ENCODE results near the gene ZNF511. TPM values are rescaled to one million over a fixed set of nuclear protein-coding genes. Genes with fewer than 3 reads are reported as not detected.

The ZNF511 gene
- total RNA-seq, 2 experiments from 2014 or later, result 38.1 to 40.9 TPM

DNA sequence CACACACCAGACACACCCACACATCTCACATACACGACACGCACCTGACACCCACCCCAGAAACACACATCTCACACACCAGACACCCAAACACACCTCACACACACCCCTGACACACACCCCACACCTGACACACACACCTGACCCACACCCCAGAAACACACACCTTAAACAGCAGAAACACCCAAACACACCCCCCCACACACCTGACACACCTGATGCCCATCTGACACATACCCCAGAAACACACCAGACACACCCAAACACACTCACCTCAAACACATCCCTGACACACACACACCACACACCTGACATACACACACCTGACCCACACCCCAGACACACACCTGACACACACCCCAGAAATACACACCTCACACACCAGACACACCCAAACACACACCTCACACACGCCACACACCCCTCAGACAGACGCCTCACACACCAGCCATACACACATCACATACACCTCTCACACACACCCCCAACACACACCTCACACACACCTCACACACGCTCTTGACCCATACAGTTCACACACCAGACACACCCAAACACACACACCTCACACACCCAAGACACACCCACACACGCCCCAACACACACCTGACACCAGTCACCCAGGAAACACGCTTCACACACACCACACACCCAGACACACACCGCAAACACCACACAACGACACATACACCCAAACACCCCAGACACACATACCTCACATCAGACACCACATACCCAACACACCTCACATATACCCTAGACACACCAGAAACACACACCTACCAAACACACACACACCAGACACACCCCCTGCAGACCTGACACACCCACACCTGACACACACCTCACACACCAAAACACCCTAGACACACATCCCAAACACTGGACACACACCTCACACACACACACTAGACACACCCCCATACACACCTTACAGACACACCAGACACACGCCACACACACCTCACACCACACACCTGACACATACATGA, 29.7 kb downstream of the ZNF511 start:
- Histone ChIP-seq H3K4me1 (ENCODE audit: insufficient read depth, low read length) (peaks cover 41% of the 10 kb centered on the region), H3K9me3 (ENCODE audit: control insufficient read depth in 1 of 2, insufficient read depth in 1 of 2, low read length in 2 of 2) (peaks cover 0 to 13% of the 10 kb centered on the region in 2 experiments), H3K27ac (ENCODE audit: low read depth in 1 of 2, low read length in 2 of 2) (no peak overlapping the region), H3K27me3 (ENCODE audit: control insufficient read depth in 1 of 2, insufficient read depth in 2 of 2, low read length in 2 of 2) (peaks cover 8 to 10% of the 10 kb centered on the region in 2 experiments), H3K36me3 (ENCODE audit: insufficient read depth, low read length) (no peaks in the 10 kb centered on the region), H3K4me3 (ENCODE audit: low read length) (no peak overlapping the region)
- ATAC-seq (ENCODE audit: poor library complexity) (no peak), DNase-seq (no peak)
- intact Hi-C loops (cut with DNase I, micrococcal nuclease), result loop anchor here (5.0 kb wide), 2 partner anchors 34 to 54 kb away; partner anchors contain the start of genes ECHS1 (in 1 of the 2) and MTG1 (in 1 of the 2)
- Mint-ChIP-seq H3K27ac (no peak overlapping the region), H3K4me3 (no peak overlapping the region), H3K27me3 (peaks cover 13% of the 10 kb centered on the region), H3K4me1 (ENCODE audit: low read depth) (no peaks in the 10 kb centered on the region), H3K9me3 (no peaks in the 10 kb centered on the region), H3K36me3 (ENCODE audit: low read depth) (no peaks in the 10 kb centered on the region)
- POLR2A ChIA-PET, result no interaction called here
- CTCF ChIA-PET, result no interaction called here
- TF ChIP-seq, protein P1, sequence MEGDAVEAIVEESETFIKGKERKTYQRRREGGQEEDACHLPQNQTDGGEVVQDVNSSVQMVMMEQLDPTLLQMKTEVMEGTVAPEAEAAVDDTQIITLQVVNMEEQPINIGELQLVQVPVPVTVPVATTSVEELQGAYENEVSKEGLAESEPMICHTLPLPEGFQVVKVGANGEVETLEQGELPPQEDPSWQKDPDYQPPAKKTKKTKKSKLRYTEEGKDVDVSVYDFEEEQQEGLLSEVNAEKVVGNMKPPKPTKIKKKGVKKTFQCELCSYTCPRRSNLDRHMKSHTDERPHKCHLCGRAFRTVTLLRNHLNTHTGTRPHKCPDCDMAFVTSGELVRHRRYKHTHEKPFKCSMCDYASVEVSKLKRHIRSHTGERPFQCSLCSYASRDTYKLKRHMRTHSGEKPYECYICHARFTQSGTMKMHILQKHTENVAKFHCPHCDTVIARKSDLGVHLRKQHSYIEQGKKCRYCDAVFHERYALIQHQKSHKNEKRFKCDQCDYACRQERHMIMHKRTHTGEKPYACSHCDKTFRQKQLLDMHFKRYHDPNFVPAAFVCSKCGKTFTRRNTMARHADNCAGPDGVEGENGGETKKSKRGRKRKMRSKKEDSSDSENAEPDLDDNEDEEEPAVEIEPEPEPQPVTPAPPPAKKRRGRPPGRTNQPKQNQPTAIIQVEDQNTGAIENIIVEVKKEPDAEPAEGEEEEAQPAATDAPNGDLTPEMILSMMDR (IDR thresholded peaks at IDR 0.05), result no peak

DNA sequence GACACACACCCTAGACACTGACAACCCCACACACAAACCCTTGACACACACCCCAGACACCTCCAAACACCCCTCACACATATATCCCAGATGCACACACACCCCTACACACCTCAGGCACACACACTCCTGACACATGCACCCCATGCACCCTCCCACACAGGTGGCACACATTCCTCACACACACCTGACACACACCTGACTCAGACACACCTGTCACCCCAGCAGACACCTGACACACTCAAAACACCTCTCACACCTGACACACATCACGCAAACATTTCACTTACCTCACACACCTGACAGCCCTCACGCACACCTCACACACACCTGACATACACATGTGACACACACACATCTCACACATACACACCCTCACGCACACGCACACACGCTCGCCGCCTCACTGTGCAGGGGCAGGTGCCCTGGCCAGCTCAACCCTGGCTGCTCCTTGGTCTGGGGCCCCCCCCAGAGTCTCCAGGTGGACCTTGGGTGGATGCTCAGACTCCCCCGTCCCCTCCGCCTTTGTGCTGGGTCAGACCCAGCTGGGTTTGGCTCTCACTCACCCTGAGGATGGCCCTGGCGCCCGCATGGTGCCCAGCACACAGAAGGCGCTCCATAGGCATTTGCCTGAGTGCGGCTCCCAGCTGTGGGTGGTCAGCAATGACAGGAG, 31.1 kb downstream of the ZNF511 start:
- Histone ChIP-seq H3K36me3 (ENCODE audit: insufficient read depth, low read length) (no peaks in the 10 kb centered on the region), H3K9me3 (ENCODE audit: control insufficient read depth in 1 of 2, insufficient read depth in 1 of 2, low read length in 2 of 2) (peaks cover 0 to 2% of the 10 kb centered on the region in 2 experiments), H3K4me1 (ENCODE audit: insufficient read depth, low read length) (peaks cover 38% of the 10 kb centered on the region), H3K4me3 (ENCODE audit: low read length) (no peak overlapping the region), H3K27ac (ENCODE audit: low read depth in 1 of 2, low read length in 2 of 2) (no peak overlapping the region), H3K27me3 (ENCODE audit: control insufficient read depth in 1 of 2, insufficient read depth in 2 of 2, low read length in 2 of 2) (peaks cover 19 to 20% of the 10 kb centered on the region in 2 experiments)
- ChIA-PET CTCF (no interaction called here), POLR2A (no interaction called here)
- Mint-ChIP-seq H3K9me3 (no peaks in the 10 kb centered on the region), H3K4me1 (ENCODE audit: low read depth) (no peaks in the 10 kb centered on the region), H3K27ac (no peak overlapping the region), H3K36me3 (ENCODE audit: low read depth) (no peaks in the 10 kb centered on the region), H3K4me3 (no peak overlapping the region), H3K27me3 (peaks cover 23% of the 10 kb centered on the region)
- TF ChIP-seq, protein P1 (IDR thresholded peaks at IDR 0.05), result no peak
- ATAC-seq (ENCODE audit: poor library complexity) (no peak), DNase-seq (no peak)
- intact Hi-C loops (cut with DNase I, micrococcal nuclease), result loop anchor here (1.0 to 5.0 kb wide), 3 partner anchors 14 to 52 kb away; partner anchors contain the start of genes ECHS1 (in 1 of the 2) and MTG1 (in 1 of the 2)

DNA sequence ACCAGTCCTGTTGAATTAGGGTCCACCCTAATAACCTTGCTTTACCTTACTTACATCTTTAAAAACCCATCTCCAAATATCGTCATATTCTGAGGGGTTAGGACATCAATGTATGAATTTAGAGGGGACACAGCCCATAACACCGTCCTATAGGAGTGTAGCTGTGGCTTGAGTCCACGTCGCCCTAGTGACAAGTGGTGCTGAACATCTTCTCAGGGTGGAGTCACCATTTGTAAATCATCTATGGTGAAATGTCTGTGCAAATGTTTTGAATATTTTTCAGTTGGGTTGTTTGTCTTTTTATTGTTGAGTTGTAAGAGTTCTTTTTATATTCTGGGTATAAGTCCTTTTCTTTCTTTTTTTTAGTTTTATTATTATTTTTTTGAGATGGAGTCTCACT, 33.3 kb downstream of the ZNF511 start:
- Histone ChIP-seq H3K4me1 (ENCODE audit: insufficient read depth, low read length) (peaks cover 16% of the 10 kb centered on the region), H3K4me3 (ENCODE audit: low read length) (no peak overlapping the region), H3K36me3 (ENCODE audit: insufficient read depth, low read length) (no peaks in the 10 kb centered on the region), H3K9me3 (ENCODE audit: control insufficient read depth in 1 of 2, insufficient read depth in 1 of 2, low read length in 2 of 2) (no peaks in the 10 kb centered on the region), H3K27me3 (ENCODE audit: control insufficient read depth in 1 of 2, insufficient read depth in 2 of 2, low read length in 2 of 2) (peaks cover 27 to 33% of the 10 kb centered on the region in 2 experiments), H3K27ac (ENCODE audit: low read depth in 1 of 2, low read length in 2 of 2) (no peak overlapping the region)
- H3K36me3 Mint-ChIP-seq (ENCODE audit: low read depth), result no peaks in the 10 kb centered on the region
- peak overlapping the region; percentile 31 for H3K4me3 Mint-ChIP-seq
- ATAC-seq (ENCODE audit: poor library complexity), result no peak
- no peaks in the 10 kb centered on the region for H3K9me3 Mint-ChIP-seq
- no peak overlapping the region for H3K27ac Mint-ChIP-seq
- no peak for DNase-seq
- H3K4me1 Mint-ChIP-seq (ENCODE audit: low read depth), result no peaks in the 10 kb centered on the region
- CTCF ChIA-PET, result no interaction called here
- POLR2A ChIA-PET, result no interaction called here
- intact Hi-C loops (cut with DNase I, micrococcal nuclease), result no loop called here
- H3K27me3 Mint-ChIP-seq, result peaks cover 38% of the 10 kb centered on the region
- TF ChIP-seq, protein P1 (IDR thresholded peaks at IDR 0.05), result no peak

All from CD4-positive, alpha-beta T cell (primary cell).